Measurements from ENCODE around the gene MRPL34.
"Not testable (repeated sequence)": the region's sequence is repeated elsewhere in the genome, so short reads cannot be mapped to it uniquely, and the experiment has no call there.

The MRPL34 gene

DNA sequence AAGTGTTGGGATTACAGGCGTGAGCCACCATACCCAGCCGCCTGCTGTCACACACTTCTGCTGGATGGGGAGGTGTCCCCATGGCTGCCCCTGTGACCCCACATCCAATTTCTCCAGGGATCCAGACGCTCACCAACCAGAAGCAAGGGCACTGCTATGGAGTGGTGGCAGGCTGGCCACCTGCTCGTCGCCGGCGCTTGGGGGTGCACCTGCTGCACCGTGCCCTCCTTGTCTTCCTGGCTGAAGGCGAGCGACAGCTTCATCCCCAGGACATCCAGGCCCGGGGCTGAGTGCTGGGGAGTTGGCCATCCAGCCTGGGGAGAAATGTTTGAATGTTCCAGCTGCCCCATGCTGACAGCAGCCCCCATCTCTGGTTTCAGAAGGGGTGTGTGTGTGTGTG, 19.4 kb upstream of the MRPL34 start:
- DNase-seq = no peak

DNA sequence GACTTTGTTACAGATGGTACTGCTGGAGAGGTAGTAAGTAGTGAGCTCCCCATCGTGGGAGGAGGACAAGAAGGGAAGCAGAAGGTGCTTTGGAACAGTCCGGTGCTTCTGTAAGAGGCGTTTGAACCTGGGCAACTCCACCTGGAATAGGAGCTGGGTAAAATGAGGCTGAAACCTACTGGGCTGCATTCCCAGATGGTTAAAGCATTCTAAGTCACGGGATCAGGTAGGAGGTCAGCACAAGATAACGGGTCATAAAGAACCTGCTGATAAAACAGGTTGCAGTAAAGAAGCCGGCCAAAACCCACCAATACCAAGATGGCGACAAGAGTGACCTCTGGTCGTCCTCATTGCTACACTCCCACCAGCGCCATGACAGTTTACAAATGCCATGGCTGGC, 18.9 kb upstream of the MRPL34 start:
- no peak for DNase-seq

DNA sequence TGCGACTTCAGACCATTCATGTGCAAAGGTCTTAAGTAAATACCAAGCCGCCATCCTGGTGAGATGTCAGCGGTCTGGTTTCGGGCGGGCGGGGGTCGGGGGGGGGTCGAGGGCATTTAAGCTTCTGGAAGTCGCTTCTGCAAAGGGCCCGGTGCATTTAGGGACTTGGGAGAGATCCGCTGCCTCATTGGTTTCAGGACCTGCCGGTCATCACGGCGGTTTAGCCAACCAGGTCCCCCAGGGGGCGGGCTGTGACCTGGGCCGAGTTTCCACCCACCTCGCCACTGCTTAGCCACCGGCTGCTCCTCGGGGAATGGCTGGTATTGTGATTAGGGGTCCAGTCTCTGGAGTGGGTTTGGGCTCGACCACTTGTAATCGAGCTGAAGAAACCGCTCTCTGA, 16.2 kb upstream of the MRPL34 start:
- peak; percentile 90 for DNase-seq

DNA sequence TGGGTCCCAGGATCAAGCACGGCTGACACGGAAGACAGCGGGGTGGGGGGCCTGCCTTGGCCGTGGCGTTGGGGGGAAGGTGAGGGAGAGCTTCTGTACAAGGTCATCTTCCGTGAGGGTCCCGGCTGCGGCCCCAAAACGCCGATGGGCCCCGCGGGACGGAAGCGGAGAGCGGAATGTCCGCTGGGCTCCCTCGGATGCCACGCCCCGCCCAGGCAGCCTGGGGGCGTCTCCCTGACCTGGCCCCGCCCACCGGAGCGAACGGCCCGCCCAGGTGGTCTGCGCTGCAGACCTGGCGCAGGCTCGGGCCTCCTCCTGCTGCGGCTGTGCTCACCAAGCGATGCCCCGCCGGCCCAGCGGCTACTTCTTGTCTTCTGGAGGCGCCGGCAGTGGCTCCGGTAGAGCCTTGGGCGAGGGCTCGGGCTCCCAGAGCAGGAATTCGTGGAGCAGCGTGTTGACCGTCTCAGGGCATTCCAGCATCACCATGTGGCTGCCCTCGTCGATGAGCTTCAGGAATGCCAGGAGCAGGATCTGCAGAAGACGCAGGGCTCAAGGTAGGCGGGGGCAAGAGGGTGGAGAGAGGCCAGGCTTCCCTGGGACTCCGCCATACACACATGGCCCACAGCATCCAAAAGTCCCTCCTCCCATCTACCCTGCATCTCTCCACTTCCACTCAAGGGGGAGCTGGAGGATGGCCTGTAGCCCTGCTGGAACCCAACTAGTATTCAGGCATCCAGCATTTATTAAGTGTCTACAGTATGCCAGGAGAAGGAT, 13.2 kb upstream of the MRPL34 start:
- peak; percentile 95 for DNase-seq

DNA sequence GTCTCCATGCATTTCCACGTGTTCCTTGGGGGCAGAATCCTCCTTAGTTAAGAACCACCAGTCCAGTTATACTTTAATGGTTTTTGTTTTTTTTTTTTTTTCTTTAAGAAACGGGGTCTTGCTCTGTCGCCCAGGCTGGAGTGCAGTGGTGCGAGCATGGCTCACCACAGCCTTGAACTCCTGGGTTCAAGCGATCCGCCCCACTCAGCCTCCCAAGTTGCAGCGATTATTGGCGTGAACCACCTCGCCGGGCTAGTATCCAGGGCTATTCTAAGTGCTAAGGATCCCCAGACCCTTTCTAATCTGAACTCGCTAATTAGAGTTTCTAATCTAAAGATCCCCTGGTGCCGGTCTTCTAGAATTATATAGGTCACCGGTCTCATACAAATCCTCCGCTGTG, 12.1 kb upstream of the MRPL34 start:
- DNase-seq = no peak

DNA sequence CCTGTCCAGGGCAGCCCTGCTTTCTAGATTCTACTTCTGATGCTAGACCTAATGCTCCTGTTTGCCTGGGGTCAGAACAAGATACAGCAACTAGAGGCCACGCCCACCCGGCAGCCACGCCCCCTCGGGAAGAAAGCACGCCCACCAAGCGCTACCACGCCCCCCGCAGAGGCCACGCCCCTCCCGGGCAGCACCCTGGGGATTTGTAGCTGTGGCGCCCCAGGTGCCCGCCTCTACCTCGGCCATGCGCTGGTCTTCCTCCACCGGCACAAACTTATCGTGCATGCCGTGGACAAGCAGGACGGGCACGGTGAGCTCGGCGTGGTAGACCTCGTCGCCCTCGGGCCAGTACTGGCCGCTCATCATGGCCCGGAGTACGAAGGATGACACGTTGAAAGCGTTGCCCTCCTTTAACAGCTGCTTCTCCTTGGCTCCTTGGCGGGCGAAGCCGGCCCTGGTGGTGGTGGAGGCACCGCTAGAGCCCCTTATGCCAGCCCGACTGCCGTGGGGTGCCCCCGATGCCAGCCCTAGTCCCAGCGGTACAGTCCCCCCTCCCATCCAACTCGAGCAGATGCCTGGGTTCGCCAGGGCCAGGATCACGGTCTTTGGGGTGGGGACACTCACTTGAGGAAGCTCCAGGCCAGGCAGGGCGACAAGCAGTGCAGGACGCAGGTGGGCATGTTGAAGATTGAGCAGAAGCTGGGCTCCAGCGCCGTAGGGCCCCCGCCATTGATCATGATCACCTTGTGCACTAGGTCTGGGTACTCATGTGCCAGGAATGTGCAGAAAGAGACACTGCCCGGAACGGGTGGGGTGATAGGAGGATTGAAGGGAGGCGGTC, 11.4 kb upstream of the MRPL34 start:
- peak; percentile 53 for DNase-seq

DNA sequence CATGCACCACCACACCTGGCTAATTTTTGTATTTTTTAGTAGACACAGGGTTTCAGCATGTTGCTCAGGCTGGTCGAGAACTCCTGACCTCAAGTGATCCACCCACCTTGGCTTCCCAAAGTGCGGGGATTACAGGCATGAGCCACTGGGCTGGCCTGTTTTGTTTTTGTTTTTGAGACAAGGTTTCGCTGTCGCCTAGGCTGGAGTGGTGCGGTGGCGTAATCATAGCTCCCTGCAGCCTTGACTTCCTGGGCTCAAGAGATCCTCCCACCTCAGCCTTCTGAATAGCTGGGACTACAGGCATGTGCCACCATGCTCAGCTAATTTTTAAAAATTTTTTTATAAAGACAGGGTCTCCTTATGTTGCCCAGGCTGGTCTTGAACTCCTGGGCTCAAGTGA, 10.1 kb upstream of the MRPL34 start:
- not testable (repeated sequence) for DNase-seq

DNA sequence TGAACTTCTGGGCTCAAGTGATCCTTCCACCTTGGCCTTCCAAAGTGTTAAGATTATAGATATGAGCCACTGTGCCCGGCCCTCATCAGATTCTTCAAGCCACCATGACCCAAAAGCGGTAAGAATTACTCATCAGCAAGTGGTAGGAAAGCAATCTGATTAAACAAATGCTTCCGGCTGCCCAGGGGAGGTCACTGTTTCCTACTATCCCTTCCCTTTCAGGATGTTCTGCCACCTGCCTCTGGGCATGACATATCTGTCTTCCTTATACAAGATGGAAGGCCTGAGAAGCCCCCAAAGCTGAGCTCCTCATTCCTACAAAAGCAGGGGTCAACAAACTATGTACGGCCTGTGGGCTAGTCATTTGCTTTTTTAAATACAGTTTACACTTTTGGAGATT, 9.4 kb upstream of the MRPL34 start:
- DNase-seq = peak; percentile 55

DNA sequence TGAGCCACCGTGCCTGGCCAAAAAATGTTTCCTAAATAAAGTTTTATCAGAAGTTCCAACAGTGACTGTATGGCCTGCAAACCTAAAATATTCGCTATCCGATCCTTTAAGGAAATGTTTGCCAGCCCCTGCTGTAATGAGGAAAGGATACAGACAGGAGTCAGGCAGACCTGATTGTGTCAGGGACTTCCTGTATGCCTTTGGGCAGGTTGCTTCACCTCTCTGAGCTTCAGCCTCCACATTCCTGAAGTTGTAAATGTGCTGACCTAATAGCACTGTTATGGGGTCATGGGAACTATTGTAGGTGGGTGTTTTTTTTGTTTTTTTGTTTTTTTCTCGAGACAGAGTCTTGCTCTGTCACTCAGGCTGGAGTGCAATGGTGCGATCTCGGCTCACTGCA, 8.7 kb upstream of the MRPL34 start:
- DNase-seq = no peak

DNA sequence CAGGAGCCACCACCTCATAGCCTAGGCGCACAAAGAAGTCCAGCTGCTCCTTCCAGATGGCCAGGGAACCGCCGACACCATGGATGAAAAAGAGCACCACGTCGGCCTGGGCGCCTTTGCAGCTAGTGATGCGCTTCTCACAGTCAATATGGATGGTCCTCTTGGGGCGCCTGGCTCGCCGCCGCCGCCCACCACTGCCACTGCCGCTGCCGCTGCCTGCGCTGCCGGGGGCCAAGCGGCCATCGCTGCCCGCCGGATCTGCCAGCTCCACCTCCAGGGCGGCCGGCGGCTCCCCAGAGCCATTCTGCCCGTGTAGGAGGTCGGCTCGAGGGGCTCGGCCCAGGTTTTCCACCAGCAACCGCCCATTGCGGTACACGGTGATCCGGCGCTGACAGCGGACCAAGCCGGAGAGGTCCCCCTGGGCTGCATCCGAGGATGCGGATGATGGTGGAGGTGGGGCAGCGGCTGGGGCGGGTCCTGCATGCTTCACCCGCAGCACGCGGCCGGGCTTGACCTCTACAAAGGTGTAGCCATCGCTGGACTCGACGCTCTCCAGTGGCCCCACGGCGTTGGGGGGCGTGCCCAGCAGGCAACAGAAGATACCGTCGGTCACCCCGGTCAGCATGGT, 4.6 kb upstream of the MRPL34 start:
- DNase-seq = no peak

DNA sequence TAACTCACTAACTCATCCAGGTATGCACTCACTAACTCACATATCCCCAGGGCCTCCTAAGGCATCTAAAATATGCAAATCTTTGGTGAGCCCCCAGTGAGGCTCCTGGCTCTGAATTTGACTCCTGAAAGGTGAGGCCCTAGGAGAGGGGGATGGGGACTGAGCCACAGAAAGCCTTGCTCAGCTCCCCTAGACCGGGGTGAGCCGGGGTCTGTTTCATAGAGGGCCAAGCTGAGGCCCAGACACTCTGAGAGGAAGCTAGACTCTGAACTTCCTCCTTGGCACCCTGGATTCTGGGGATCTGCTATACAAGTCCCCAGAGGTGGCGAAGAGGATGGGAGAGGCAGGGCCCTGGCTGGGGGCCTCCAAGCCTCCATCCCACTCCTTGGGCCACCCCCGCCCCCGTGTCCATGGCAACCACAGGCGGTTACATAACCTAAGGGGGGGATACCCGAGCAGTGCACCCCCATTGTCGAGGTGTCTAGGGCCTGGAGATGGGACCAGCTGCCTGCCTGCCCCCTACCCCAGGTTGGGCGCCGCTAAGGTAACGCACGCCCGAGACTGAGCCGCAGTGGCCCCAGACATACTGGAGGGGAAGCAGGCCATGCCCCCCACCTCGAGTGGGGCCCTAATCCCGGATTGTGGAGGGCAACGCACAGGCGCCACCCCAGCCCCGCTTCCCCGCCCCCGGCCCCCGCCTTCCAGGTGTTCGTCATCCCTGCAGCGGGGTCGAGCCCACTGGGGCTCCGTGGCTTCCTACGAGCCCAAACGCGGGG, 3.1 kb upstream of the MRPL34 start:
- no peak for DNase-seq

DNA sequence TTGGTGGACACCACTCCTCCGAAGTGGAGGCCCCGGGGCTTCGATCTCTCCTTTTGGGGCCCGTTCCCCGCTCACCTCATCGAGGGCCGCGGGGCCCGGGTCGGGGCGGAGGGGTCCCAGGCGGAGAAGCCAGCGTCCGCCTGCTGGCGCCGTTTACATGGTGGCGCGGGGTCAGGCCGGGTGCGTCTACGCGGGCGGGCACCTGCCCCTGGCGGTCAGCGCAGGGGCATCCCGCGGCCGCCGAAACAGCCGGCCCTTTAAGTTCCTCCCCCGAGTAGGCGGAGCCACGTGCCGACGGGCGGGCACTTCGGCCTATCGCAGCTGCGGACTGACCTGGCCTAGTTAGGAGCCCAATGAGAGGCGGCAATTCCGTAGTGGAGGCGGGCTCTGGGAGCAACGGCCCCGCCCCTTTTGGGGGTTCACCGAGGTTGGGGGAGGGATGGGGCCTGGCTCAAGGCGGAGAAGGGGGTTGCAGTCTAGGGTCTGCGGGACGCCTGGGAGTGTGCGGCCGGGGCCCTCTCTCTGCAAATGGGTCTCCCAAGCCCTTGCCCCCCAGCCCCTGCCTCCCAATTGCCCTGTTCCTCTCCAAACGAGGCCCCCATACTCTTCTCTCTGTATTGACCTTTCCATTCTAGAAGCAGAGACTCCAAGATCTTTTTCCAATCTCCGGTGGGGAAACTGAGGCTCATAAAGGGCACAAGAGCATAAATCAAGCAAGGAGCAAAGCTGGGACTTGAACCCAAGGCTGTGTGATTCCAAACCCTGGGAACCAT, 2.3 kb upstream of the MRPL34 start, which contains the start of gene ABHD8:
ABHD8 (minus strand) TSS at position 259 of the 773 bp plus-strand sequence. CDS start 1,809 bp downstream, outside the sequence.
- DNase-seq = peak; percentile 95

DNA sequence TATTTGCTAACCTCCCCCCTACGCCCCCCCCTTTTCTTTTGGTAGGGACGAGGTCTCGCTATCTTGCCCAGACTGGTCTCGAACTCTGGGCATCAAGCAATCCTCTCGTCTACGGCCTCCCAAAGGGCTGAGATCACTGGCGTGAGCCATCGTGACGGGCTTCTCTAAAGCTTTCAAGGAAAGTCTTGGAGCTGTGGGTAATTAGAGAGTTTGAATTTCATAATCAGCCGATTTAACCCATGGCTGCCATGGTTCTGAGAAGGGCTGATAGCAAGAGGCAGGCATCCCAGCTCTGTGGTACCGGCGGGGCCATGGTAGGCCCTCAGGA, 1.8 kb upstream of the MRPL34 start:
- no peak for DNase-seq

DNA sequence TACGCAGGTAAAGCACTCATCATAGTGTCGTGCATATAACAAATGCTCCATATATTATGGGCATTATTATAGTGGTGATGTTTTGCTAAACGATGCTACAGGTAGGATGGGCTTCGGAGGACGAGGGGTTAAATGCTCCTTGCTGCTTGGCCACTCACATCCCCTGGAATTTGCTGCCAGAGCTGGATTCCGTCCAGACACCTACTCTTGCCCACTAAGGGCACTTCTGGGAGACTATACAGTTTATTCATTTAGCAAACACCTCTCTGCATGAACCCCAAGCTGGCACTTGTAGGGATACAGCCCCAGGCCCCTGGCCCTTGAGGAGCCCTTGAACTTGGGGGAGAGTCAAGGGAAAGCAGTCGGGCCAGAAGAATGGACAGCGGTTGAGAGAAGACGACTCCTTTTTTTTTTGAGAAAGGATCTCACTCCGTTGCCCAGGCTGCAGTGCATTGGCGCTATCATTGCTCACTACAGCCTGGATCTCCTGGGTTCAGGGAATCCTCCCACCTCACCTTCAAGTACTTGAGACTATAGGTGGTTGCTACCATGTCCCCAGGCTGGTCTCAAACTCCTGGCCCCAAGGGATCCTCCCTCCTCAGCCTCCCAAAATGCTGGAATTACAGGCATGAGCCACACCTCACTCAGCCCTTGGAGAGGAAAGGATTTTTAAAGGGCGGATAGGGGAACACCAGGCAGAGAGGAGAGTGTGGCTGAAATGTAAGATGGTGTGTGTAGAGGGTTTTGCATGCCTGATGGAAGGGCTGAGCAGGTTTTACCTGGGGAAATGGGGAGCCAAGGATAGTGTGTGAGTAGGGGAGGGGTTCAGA, 1.1 kb upstream of the MRPL34 start:
- DNase-seq = no peak

DNA sequence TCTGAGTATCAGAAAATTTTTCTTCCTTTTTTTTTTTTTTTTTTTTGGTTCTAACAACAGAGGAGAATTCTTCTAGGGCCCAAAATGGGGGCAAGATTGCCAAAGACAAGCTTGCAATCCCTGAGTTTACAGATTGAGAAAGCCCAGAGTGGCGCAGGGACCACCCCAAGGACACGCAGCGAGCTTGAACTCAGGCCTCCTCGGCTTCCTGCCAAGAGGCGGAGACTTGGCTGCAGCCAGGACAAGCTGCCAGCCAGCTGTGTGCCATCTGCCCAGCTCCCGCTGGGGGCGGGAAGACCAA, 506 bp upstream of the MRPL34 start:
- DNase-seq = no peak

DNA sequence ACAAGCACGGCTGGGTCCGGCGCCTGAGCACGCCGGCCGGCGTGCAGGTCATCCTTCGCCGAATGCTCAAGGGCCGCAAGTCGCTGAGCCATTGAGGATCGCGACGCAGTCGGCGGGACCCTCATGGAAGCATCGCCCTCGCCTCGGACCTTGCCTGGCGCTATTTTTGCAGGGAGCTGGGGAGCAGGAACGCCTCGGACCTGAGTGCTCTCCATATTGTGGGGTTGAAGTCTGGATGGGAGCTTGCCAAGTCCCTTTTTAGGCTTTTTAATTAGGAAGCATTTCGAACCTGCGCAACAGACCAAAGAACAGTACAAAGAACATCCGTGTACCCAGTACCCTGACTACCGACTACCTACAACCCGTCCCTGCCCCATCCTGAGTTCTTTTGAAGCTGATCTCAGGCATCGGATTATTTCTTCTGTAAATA, 628 bp downstream of the MRPL34 start:
- DNase-seq = peak; percentile 35

DNA sequence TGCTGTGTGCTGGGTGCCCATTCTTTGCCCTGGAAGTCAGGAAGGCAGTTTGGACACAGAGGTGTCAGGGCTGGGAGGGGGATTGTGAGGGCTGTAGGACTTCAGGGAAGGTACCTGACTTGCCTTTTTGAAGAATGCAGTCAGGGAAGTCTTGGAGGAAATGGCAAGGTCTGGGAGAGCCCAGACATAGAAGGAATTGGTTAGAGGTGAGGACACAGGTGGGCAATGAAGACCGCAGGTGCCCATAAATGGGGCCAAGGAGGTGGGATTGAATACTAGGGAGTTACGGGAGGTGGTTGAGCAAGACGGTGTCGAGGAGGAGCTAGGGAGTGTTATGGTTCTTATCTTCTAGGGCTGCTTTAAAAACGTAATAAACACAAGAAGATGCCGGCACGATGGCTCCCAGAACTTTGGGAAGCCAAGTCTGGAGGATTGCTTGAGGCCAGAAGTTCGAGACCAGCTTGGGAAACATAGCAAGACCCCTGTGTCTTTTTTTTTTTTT, 2.3 kb downstream of the MRPL34 start:
- no peak for DNase-seq

DNA sequence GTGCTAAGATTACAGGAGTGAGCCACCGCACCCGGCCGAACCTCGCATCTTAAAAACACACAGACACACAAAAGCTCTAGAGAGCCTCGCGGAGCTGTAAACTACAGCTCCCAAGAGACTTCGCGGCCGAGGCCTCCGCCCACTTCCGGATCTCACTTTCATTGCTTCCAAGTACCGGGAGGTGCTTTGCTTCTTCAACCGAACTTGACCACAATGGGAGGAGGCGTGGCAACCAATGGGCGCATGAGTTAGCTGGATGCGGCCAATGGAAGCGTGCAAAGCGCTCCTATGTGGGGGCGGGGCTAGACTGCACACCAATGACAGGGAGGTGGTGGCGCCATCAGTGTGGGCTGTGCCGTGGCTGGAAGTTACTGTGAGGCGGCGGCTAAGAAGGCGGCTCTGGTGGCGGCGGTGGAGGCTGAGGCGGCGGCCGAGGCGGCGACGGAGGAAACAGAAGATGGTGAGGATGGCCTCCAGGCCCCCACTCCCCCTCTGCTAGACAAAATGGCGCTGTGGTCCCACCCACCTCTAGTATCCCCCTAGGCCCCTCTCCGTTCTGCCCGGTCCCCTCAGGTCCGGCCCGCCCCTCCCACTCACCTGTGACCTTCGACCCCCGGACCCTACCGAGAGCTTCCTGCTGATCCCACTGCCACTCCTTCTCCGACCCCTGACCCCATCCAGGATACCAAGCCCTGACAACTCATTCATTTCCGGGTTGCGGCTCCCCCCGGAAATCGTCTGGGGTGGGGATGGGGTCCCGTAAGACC, 3.7 kb downstream of the MRPL34 start, which contains the start of gene DDA1:
DDA1 (plus strand) TSS at position 366 of the 767 bp plus-strand sequence; CDS start at position 458, 92 bp downstream.
- DNase-seq = peak; percentile 100

DNA sequence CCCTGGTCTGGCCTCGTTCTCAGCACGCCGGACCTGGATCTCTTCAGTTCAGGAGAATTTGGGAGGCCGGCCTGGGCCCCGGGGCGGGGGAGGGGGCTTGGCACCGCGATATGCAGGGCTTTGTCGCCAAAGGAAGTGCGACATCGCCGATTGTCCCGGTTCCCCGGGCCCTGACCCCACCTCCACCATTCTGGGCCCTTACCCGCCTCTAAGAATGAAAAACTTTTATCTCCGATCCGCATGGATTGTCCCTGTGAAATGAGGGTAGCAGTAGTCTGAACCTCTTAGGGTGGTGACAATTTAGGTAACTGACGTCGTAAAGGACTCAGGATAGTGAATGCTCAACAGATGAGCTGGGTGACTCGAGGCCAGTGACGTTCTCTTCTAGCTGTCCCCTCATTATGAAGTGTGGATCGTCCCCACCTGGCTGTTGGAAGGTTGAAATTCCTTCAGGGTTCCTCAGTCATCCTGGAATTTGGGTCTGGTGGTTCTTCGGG, 4.3 kb downstream of the MRPL34 start:
- no peak for DNase-seq
